ENCODE data around the gene ABHD17A. TPM values are rescaled to one million over a fixed set of nuclear protein-coding genes. Genes with fewer than 3 reads are reported as not detected.

Gene ABHD17A
- total and polyA plus RNA-seq, 8 donors = 25.7 to 177 (median 74.2) TPM

DNA sequence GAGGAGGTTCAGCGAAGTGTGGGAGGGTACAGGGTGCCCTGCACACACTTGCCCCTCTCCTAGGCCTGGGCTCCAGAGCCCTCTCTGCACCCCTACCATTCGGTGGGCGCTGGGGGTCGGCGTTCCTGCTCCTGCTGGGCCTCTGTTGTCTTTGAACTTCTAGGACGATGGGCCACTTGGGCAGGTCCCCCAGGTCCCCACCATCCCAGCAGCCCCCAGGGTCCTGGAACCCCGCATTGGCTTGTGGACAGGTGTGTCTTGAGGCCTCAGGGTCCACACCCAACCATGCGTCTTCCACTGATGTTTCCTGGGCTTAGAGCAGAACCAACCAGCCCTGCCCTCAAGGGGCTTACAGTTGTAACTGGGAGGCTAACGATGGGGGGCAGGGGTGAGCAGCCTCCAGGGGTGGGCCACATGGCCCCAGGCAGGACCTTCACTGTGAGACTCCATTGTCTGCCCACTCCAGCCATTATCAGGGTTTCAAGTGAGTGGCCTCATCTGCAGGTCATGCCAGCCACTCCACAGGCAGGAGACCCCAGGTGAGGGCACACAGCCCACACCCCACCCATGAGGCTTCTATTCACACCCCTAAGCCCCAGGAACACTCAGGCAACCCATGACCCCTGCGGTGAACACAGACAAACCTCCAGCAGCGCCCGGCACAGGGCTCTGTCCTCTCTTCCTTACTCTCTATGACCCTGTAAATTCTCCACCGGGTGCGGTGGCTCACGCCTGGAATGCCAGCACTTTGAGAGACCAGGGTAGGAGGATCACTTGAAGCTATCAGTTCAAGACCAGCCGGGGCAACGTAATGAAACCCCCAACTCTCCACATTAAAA is 19.9 kb downstream of the ABHD17A start:
- TF ChIP-seq EP300 (IDR thresholded peaks at IDR 0.05) (no peak), POLR2A (IDR thresholded peaks at IDR 0.05) (no peak), POLR2AphosphoS5 (IDR thresholded peaks at IDR 0.05) (no peak)
- TF ChIP-seq, protein P1, sequence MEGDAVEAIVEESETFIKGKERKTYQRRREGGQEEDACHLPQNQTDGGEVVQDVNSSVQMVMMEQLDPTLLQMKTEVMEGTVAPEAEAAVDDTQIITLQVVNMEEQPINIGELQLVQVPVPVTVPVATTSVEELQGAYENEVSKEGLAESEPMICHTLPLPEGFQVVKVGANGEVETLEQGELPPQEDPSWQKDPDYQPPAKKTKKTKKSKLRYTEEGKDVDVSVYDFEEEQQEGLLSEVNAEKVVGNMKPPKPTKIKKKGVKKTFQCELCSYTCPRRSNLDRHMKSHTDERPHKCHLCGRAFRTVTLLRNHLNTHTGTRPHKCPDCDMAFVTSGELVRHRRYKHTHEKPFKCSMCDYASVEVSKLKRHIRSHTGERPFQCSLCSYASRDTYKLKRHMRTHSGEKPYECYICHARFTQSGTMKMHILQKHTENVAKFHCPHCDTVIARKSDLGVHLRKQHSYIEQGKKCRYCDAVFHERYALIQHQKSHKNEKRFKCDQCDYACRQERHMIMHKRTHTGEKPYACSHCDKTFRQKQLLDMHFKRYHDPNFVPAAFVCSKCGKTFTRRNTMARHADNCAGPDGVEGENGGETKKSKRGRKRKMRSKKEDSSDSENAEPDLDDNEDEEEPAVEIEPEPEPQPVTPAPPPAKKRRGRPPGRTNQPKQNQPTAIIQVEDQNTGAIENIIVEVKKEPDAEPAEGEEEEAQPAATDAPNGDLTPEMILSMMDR (IDR thresholded peaks at IDR 0.05) = no peak
- Histone ChIP-seq H3K36me3 (peaks cover 0 to 3% (median 0%) of the 10 kb centered on the region in 4 donors), H3K4me1 (peaks cover 21 to 50% (median 43%) of the 10 kb centered on the region in 4 donors), H3K27ac (peak overlapping the region; percentile 91 to 94 (median 93)), H3K27me3 (peaks cover 0 to under 1% (median 0%) of the 10 kb centered on the region in 3 donors), H3K4me3 (peak overlapping the region in 3 of 4 donors; percentile 66 to 89 (median 80)), H3K9me3 (no peaks in the 10 kb centered on the region)
- intact Hi-C loops (cut with DNase I; ENCODE audit: low total_unique reads) = no loop called here
- WGBS, 5 donors = 86 to 91% (median 87%) methylated on average over 14 to 17 of the region's 17 CpGs
- DNase-seq = no peak

DNA sequence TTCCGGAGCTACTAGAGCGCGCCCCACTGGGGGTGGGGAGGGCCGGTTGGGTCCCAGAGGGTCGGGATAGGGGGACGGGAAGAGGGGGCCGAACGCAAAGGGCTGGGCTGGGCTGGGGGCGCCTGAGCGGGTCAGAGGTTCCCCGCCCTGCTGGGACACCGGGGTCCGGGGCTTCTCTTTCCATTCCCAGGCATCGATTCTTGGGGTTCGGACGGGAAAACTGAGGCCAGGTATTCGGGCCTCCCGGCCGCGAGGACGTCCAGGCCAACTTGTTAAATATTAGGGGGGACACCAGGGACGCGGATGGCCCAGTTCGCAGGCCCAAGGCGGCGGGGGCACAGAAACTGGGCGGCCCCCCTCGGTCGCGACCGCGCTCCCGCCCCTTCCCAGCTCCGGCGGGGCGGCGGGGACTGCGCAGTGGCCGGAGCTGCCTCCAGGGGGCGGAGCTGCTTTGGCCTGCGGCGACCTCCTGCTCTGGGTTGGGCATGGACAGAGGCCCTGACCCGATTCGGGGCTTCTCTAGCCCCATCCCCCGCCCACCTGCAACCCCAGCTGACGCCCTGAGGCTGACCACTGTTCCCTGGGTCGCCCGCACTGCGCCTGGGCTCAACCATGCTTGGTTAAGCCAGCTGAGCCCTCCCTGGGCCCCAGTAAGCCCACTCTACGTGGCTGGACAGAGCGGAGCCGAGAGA is 20.7 kb downstream of the ABHD17A start:
- no peaks in the 10 kb centered on the region for H3K9me3 ChIP-seq
- WGBS, 5 donors = 1 to 14% (median 6%) methylated on average over 26 to 52 of the region's 52 CpGs
- DNase-seq = peak; percentile 73 to 90
- peak overlapping the region; percentile 91 to 94 (median 93) for H3K27ac ChIP-seq
- TF ChIP-seq, protein P1 (IDR thresholded peaks at IDR 0.05) = peak in 5 of 7 experiments; percentile 44 to 94 (median 80)
- TF ChIP-seq POLR2AphosphoS5 (IDR thresholded peaks at IDR 0.05) (peak in 1 of 3 donors; percentile 33), EP300 (IDR thresholded peaks at IDR 0.05) (no peak), POLR2A (IDR thresholded peaks at IDR 0.05) (no peak)
- H3K36me3 ChIP-seq = no peaks in the 10 kb centered on the region
- H3K4me3 ChIP-seq = peak overlapping the region; percentile 66 to 89 (median 84)
- intact Hi-C loops (cut with DNase I; ENCODE audit: low total_unique reads) = no loop called here
- H3K27me3 ChIP-seq = peaks cover 0 to 8% (median 0%) of the 10 kb centered on the region in 3 donors
- peaks cover 29 to 52% (median 44%) of the 10 kb centered on the region in 4 donors for H3K4me1 ChIP-seq

DNA sequence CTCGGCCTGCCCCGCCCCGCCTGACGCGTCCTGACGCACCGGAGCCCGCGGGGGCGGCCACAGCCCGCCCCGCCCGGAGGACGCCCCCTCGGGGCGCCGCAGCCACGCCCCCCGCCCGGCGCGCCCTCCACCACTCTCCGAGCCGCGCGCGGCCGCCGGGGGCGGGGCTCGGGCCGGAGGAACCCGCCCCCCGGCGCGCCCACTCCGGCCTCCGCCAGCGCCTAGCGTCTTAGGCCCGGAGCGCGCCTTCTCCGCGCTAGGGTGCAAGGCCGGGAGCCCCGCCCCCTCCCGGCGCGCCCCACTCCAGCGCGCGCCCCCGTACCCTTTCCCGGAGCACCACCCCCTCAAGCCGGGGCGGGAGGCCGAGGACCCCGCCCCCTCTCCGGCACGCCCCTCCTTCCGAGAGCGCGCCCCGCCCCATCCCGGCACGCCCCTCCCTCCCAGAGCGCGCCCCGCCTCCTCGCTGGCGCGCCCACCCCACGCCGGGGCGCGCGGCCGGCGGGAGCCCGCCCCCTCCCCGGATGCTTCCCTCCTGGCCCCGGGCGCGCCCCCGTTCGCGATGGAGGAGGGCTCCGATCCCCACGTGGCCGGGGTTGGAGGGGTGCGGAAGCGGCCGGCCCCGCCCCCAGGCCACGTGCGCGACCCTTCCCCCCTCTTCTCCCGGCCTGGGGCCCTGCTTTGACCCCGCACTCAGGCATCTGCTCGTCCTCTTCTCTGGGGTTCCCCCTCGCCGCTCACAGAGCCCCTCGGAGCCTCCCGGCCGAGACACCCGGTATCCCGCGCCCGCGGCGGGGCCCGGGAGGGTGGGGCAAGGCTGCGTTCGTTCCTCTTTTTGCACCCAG is 21.4 kb downstream of the ABHD17A start:
- intact Hi-C loops (cut with DNase I; ENCODE audit: low total_unique reads) = no loop called here
- TF ChIP-seq EP300 (IDR thresholded peaks at IDR 0.05) = no peak
- peak in 1 of 3 donors; percentile 18 for TF ChIP-seq POLR2AphosphoS5 (IDR thresholded peaks at IDR 0.05)
- peak; percentile 91 to 97 for DNase-seq
- Histone ChIP-seq H3K27me3 (peaks cover 0 to 9% (median 0%) of the 10 kb centered on the region in 3 donors), H3K36me3 (no peaks in the 10 kb centered on the region), H3K9me3 (no peaks in the 10 kb centered on the region), H3K4me1 (peaks cover 36 to 52% (median 48%) of the 10 kb centered on the region in 4 donors), H3K27ac (peak overlapping the region; percentile 91 to 94 (median 93)), H3K4me3 (peak overlapping the region; percentile 66 to 89 (median 84))
- 0 to 2% (median 1%) methylated on average over 29 to 103 of the region's 115 CpGs for WGBS, 5 donors

DNA sequence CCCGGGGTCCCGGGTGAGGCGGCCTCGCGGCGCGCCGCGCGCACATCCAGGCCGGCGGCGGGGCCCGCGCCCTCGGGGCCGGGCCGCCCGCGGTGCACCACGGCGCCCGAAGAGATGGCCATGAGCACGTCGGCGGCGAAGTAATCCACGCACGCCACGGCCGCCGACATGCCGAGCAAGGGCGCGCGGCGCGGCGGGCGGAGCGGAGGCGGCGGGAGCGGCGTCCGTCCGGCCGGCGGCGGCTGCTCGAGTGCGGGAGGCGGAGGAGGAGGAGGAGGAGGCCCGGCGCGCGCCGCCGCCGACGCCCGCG is 22.0 kb downstream of the ABHD17A start, which contains the start of gene KLF16:
Gene KLF16, minus strand, starts transcription at position 252 of the 310 bp plus-strand sequence. Its CDS starts 82 bp downstream, at position 170.
- Histone ChIP-seq H3K9me3 (no peaks in the 10 kb centered on the region), H3K4me1 (peaks cover 42 to 57% (median 53%) of the 10 kb centered on the region in 4 donors), H3K27me3 (peaks cover 0 to 9% (median 0%) of the 10 kb centered on the region in 3 donors), H3K4me3 (peak within 1 kb of the TSS; percentile 66 to 89 (median 84)), H3K36me3 (no peaks in the 10 kb centered on the region), H3K27ac (peak within 1 kb of the TSS; percentile 91 to 94 (median 93))
- 0 to 1% (median 0%) methylated on average over 13 to 61 of the region's 63 CpGs; no CpG with 5 or more reads in 1 of the 5 donors for WGBS, 5 donors
- no peak for TF ChIP-seq EP300 (IDR thresholded peaks at IDR 0.05)
- TF ChIP-seq POLR2A (IDR thresholded peaks at IDR 0.05) = no peak
- TF ChIP-seq, protein P1 (IDR thresholded peaks at IDR 0.05) = no peak
- peak in 1 of 3 donors; percentile 19 for TF ChIP-seq POLR2AphosphoS5 (IDR thresholded peaks at IDR 0.05)
- intact Hi-C loops (cut with DNase I; ENCODE audit: low total_unique reads) = no loop called here
- DNase-seq = no peak
